Measurements from ENCODE around the gene SPTBN5.

Gene SPTBN5

DNA sequence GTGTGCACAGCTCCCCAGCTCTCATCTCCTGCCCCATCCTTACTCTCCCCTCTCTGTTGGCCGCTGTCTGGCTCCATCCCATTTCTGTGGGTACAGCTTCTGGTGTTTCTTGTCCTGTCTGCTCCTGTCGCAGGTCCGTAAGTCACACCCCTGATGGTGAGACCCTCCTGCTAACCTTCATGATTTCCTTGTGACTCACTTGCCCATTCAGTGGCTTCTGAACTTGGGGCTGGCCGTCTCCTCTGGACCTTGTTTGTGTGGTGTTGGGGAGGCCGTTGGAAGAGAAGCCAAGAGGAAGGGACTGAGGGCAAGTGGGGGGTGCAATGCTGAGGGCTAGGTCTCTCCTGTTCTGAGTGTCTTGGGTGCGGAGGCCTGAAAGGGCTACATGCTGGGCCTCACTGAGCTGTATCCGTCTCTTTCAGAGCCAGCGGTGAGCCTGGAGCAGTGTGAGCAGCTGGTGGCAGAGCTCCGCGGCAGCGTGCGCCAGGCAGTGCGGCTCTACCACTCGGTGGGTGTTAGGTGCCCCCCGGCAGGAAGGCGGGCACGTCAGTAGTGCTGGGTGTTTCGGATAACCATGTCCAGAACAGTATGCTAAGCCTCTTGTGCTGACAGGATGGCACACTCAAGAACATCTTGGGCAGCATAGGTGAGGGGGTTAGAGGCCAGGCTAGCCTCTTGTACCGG is 69.6 kb downstream of the SPTBN5 start:
- no peak for DNase-seq (ENCODE audit: low spot score)

DNA sequence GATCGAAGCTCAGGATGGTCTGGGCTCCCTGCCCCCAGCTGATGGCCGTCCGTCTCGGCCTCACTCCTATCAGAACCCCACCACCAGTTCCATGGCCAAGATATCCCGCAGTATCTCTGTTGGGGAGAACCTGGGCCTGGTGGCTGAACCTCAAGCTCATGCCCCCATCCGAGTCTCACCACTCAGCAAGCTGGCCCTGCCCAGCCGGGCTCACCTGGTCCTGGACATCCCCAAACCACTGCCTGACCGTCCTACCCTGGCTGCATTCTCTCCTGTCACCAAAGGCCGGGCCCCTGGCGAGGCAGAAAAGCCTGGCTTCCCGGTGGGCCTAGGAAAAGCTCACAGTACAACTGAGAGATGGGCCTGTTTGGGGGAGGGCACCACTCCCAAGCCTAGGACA is 70.4 kb downstream of the SPTBN5 start:
- no peak for DNase-seq (ENCODE audit: low spot score)

DNA sequence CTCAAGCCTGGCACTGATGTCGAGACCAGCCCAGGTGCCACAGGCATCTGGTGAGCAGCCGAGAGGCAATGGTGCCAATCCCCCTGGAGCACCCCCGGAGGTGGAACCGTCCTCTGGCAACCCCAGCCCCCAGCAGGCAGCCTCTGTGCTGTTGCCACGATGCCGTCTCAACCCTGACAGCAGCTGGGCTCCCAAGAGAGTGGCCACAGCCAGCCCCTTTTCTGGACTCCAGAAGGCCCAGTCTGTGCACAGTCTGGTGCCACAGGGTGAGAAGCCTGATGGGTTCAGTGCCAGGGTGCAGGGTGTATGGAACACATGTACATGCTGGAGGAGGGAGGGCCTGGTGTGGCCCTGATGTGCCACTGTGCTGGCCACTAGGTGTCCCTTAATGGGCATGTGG is 70.9 kb downstream of the SPTBN5 start:
- DNase-seq (ENCODE audit: low spot score) = no peak

DNA sequence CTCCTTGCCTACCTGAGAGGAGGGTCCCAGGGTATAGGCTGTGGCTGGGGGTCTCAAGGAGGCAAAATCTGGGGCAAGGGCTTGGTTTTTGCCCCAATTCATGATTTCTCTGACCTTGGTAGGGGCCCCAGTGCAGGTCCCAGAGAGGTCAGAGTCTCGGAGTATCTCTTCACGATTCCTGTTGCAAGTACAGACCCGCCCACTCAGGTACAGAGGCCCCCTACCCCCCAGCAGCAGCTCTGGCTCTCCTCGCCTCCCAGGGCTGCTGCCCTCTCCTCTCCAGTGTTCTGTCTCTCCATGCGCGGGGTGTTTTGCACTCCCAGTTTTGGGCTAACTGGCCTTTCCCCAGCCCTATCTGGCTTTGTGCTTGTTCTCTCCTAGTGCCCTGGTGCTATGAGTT is 71.4 kb downstream of the SPTBN5 start:
- DNase-seq (ENCODE audit: low spot score) = no peak

DNA sequence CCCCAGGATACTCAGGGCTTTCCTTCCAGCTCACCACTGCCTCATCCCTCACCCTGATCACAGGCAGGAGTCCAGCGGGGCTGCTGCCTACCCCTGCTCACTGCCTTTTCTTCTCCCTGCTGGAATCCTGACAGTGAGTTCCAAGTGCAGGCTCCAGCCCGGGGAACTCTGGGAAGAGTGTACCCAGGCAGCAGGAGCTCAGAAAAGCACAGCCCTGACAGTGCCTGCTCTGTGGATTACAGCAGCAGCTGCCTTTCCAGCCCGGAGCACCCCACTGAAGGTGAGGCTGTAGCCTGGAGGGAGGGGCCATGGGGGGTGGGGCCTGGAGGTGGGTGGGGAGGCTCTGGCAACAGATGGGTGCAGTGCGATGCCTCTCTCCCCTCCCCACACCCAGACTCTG is 72.0 kb downstream of the SPTBN5 start:
- no peak for DNase-seq (ENCODE audit: low spot score)

DNA sequence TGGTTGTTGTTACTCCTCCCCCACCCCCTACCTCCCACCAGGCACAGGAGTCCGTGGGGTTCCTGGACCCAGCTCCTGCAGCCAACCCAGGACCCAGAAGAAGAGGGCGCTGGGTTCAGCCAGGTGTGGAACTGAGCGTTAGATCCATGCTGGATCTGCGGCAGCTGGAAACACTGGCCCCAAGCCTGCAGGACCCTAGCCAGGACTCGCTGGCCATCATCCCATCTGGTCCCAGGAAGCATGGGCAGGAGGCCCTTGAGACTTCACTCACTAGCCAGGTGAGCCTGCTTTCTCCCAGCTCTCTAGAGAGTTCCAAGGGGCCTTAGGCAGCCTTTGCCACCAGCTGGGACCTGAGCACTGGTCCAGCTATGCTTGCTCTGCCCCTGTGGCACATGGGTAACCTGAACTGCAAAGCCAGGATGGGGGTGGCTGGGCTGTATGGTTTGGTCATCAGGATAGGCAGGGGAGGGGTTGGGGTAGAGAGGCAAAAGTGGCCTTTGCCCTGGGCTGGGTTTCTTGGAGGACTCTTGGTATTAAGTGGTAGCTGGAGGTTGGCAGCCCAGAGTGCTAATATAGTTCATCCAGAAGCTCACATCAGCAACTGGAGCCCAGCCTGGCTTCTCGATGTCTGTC is 72.9 kb downstream of the SPTBN5 start:
- no peak for DNase-seq (ENCODE audit: low spot score)

DNA sequence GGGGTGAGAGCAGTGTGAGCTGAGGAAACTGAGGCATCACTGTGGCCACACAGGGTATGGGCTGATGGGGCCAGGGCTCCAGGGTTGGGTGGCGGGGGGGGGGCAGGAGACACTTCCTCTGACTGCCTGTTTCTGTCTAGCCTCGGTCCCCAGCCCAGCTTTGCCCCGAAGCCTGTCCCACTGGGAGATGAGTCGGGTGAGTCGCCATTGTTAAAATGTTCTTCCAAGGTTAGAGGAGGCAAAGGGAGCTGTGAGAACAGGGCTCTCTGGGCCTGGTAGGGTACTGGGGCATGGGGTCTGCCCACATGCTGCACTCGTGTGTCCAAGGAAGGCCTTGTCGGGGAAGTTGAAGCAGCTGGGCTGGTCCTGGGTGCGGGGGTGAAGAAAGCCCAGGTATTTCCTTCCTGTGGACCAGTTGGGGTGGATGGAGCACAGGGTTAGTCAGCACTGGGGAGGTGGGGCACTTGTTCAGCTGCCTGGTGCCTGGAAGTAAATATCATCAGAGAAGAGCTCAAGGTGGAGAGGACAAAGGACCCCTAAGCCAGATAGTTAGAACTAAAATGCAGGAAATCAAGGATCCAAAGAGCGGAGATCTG is 74.3 kb downstream of the SPTBN5 start:
- no peak for DNase-seq (ENCODE audit: low spot score)

DNA sequence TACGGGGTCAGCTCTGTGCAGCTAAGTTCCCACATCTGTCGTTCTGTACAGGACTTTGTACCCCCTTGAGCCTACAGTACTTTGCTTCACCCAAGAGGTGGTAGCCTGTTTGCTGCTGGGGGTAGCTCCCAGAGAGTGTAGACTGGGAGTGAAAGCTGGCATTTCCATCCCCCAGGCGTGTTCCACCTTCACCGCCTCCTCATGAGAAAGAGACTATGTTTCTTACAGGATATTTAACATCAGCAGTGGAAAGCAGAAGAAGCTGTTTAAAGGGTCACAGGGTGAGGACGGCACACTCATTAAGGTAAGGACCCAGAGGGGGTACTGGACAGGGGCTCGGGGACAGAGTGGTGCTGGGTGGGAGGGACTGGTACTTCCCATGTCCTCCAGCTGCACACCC is 76.1 kb downstream of the SPTBN5 start:
- no peak for DNase-seq (ENCODE audit: low spot score)

DNA sequence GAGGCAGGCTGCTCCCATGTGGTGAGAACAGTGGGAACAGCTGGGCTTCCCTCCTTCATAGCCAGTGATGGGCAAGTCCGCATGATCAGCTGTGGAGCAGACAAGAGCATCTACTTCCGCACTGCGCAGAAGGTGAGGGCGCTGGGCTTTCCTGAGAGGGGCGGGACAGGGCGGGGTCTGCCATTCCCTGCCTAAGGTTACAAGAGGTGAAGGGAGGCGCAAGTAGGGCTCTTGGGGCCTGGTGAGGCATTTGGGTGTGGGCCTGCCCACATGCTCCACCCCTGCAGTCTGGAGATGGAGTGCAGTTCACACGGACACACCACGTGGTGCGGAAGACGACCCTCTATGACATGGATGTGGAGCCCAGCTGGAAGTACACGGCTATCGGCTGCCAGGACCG is 76.5 kb downstream of the SPTBN5 start:
- DNase-seq (ENCODE audit: low spot score) = no peak

DNA sequence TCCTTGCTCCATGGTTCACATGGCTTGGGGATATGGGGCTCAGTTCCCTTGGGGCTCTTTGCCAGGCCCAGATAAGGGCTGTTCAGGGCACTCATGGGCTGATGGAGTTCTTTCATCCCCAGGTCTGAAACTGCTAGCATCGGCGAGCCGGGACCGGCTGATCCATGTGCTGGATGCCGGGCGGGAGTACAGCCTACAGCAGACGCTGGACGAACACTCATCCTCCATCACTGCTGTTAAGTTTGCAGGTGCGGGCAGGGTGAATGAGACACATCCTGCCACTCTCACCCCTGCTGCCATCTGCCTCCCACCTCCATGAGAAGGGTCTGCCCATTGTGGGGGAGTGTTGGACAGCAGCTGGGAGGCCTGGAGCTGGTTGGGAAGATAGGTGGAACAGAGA is 77.1 kb downstream of the SPTBN5 start:
- DNase-seq (ENCODE audit: low spot score) = no peak

DNA sequence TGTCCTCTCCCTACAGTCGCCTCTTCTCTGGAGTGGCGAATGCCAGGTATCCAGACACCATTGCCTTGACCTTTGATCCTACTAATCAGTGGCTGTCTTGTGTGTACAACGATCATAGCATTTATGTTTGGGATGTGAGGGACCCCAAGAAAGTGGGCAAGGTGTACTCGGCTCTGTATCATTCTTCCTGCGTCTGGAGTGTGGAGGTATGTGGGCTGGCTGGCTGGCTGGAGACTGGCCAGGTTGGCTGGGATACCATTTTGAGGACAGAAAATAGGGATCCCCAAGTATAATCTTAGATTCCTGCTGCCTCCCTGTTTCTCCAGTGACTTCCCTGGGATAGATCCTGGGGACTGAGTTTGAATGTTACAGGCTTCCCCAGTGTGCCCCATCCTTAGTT is 79.3 kb downstream of the SPTBN5 start:
- no peak for DNase-seq (ENCODE audit: low spot score)

DNA sequence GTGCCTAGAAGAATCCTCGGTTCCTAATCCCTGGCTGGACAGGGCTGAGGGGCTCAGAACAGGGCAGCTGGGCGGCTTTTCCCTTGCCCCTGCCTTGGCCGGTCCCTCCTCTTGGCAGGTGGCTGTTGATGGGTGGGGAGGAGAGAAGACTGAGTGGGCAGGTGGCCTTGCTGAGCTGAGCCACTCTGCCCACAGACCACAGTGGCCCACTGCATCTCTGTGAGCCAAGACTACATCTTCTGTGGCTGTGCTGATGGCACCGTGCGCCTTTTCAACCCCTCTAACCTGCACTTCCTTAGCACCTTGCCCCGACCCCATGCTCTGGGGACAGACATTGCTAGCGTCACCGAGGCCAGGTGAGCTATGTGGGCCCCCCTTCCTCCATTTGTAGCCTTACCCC is 80.4 kb downstream of the SPTBN5 start:
- DNase-seq (ENCODE audit: low spot score) = no peak

DNA sequence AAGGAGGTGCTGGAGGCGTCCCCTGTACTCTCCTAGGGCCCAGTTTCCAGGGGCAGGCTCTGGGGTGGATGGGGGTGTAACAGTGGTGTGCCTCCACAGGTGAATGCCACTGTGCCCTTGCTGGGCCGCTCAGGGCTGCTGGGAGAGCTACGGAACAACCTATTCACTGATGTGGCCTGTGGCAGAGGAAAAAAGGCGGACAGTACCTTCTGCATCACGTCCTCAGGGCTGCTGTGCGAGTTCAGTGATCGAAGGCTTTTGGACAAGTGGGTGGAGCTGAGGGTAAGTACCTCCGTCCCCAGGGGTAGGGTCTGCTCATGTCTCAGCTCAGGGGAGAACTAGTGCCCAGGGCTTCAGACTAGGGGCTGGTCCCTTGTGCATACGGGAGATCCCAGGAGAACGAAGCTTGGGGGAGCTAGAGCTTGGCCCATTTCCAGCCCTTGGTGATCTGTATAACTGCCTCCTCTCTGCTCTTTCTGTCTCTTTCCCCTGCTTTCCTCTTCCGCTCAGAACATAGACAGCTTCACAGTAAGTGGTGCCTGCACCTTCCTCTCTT is 81.0 kb downstream of the SPTBN5 start:
- DNase-seq (ENCODE audit: low spot score) = no peak

DNA sequence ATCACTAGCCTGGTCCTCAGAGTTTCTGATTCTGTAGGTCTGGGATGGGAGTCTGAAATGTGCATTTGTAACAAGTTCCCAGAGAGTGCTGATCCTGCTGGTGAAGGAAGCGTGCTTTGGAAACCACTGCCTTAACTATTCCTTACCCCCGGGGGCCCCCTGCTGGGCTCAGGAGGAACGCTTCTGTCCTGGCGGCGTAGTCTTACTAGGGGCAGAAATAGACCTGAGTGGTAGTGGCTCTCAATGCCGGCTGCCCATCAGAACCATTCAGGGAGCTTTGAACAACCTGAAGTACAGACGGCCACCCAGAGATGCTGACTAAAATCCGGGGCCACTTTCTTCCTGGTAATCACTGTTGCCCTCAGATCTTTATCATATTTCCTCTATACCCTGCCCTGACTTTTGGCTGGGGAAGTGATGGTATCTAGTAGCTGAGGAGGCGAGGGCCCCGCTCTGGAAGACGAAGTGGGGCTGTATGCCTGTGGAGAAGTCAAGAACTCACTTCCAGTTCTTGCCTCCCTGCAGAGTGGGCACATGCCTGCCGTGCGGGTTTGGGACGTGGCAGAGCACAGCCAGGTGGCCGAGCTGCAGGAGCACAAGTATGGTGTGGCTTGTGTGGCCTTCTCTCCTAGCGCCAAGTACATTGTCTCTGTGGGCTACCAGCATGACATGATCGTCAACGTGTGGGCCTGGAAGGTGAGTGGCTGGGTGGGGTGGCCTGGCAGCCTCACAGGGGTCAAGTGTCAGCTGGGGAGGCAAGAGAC is 82.2 kb downstream of the SPTBN5 start:
- peak; percentile 85 for DNase-seq (ENCODE audit: low spot score)

DNA sequence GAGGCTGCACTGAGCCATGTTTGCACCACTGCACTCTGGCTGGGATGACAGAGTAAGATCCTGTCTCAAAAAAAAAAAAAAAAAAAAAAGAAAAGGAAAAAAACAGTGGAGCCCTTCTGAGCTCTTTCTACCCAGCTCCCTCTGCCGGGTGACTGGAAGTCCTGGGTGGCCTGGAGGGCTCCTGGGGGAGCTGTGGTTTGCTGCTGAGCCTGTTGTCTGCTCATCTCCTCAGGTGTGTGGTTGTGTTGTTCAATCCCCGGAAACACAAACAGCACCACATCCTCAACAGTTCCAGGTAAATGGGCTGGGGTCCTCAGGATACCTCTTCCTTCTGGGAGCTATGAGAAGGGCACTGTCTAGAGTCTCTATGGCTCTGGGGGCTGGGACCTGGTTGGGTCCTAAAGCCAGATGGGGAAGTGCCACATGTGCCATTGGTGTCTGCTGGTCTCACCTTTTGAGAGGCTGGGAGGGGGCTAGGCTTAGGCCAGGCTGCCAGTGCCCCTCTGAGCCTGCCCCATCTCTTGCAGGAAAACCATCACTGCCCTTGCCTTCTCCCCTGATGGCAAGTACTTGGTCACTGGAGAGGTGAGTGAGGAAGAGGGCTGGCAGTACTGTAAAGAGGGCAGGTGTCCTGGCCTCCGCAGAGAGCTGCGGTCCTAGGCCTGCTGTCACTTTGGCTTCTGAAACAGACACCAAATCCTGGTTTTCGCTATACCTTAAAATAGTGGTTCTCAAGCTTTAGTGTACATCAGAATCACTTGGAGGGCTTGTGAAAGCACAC is 83.0 kb downstream of the SPTBN5 start:
- DNase-seq (ENCODE audit: low spot score) = no peak

DNA sequence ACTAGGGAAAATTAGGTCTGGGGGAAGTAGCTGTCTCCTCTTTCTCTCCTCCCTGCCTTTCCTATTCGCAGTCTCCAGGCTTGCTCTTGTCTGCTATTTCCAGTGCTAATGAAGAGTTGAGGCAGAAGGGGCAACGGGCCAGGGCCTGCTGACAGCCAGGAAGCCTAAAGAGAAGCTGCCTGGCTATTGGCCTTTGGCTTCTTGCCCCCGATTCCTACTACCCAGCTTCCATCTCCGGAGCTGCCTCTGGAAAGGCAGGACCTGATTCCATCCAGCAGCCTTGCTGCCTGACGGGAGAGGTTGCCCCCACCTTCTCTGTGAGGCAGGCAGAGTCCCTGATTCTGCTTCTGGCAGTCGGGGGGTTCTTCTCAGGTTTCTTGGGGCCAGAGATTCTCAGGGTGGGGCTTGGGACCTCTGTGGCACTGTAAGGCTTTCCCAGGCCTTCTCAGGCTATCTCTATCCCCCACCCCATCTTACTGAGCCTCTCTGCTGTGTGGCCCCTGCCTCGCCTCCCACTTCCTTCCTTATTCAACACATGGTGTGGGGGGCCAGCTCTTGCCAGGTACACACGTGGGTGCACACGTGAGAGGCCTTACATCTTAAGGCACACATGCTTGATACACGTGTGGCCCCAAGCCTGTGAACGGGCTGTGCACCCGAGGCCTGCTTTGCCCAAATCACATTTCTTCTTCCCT is 84.2 kb downstream of the SPTBN5 start:
- DNase-seq (ENCODE audit: low spot score) = no peak

DNA sequence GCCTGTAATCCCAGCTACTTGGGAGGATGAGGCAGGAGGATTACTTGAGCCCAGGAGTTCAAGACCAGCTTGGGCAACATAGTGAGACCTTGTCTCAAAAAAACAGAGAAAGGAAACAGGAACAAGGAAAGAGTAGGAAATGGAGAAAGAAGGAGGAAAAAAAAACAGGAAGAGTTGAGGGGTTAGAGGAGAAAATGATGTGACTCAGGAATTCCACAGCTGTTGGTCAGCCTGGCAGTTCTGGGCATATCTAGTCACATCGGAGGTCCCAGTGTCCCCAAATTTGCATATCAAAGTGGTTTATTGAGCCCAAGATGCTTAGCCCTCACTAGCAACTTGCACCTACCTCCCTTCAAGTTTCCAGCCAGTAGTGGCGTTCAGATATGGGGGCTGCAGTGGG is 84.7 kb downstream of the SPTBN5 start:
- DNase-seq (ENCODE audit: low spot score) = no peak

DNA sequence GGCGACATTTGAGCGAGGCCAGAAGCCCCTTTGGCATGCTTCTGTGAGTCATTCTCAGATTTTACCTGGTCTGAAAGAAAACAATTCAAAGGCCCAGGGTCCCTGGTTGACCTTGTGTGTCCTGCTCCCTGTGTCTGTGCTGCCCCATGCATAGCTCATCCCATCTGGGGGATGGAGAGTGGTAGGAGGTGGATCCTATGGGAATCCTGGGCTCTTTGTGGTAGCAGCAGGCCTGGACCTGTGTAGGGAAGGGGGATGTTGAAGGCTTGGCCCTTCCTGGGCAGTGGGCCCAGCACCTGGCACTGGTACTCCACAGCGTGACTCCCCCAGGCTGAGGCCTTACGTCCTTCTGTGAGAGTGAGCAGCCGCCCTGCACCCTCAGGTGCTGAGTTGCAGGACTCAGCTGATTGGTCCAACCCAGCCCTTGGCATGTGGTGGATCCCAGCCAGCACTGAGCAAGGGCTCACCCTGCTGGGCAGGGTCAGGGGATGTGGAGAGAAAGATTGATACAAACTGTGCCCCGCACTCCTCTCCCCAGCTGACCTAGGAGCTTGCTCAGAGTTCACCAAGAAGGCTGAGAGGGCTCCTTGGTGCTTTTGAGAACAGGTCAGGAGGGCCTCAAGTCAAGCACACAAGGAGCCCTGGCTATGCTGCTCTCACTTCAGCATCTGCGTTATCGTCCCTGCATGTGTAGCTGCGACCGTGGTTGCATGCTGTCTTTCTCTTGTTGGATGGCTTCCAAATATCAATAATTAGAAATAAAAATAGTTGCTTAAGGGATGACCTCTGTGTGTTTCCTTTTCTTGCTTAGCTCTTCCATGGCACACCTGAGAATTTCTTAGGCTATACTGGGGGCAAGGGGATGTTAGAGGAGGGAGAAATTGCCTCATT is 87.3 kb downstream of the SPTBN5 start:
- no peak for DNase-seq (ENCODE audit: low spot score)

DNA sequence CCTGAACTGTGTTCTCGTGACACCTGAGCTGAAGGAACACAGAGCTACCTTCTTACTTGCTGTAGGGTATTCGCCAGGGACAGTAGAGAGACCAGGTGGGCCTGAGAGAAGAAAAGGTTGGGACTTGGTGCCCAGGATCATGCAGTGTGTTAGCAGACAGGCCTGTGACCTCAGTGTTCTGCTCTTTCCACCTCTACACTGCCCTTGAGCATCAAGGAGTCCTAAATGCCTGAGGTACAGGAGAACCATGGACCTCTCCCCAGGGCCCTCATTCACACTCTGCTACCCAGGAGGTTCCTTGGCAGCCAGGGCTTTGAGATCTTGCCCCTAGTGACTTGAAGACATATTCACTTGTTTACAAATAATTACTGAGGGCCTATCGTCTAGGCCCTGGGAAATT is 88.1 kb downstream of the SPTBN5 start:
- no peak for DNase-seq (ENCODE audit: low spot score)

Data from germinal center (tissue), 1 donor.